ENCODE results near the gene UXS1.

DNA sequence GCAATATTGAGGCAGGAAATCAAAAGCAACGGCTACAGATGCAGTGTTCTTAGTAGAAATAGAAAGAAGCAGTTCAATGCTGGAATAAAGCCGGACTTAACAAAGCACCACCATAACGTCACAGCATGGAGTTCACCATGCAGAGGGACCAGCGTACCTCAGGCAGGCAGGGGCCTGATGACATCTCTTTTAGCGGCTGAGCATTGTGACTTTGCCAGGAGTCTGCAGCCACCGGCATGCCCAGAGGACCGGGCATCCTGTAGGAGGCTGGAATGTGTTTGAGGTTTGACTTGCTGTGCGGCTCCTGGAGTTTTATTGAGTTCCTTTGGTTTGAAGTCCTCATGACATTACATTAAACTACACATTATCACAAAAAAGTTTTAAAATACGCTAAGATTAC, 139.8 kb downstream of the UXS1 start:
- TF ChIP-seq SUZ12 (IDR thresholded peaks at IDR 0.05; ENCODE audit: extremely low read depth, insufficient read depth, insufficient read length) (no peak), ZNF274 (IDR thresholded peaks at IDR 0.05; ENCODE audit: low read depth, low read length) (no peak), YY1 (IDR thresholded peaks at IDR 0.05; ENCODE audit: insufficient read depth, insufficient read length) (no peak)

Measured in NT2/D1 (cell line).